CD4-positive, alpha-beta T cell treated with Interferon gamma for 1 hour (primary cell): Measurements from ENCODE around the gene HLTF.
"Not testable (repeated sequence)": the region's sequence is repeated elsewhere in the genome, so short reads cannot be mapped to it uniquely, and the experiment has no call there.

Experiments
- DNase-seq: peaks from one replicate; pipeline ENCODE4 v3.0.0-alpha.2; 2020

Gene HLTF

GRCh38 chr3:149015393-149015792 is 70.9 kb downstream of the HLTF start:
- no peak for DNase-seq

GRCh38 chr3:149013726-149014125 is 72.6 kb downstream of the HLTF start:
- DNase-seq: no peak

DNA sequence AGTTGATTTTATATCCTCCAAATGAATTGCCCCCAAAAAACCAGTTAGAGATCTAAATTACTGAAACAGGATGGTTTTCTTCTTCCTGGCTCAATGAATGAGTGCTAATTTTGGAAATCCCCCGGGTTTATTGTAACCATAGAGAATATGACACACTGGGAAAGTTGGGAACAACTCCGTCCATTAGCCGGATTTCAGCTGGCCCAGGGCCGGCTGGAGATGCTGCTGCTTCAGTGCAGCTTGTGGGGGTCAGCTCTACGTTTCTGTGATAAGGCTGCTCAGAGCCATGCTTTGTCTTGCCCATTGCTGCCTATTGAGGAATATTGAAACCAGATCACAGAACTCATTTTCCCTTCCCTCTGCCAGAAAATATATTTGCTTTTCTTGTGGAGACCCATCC is 74.7 kb downstream of the HLTF start:
- no peak for DNase-seq

- DNase-seq: no peak
Measured at GRCh38 chr3:149010966-149011365, 75.4 kb downstream of the HLTF start.

DNA sequence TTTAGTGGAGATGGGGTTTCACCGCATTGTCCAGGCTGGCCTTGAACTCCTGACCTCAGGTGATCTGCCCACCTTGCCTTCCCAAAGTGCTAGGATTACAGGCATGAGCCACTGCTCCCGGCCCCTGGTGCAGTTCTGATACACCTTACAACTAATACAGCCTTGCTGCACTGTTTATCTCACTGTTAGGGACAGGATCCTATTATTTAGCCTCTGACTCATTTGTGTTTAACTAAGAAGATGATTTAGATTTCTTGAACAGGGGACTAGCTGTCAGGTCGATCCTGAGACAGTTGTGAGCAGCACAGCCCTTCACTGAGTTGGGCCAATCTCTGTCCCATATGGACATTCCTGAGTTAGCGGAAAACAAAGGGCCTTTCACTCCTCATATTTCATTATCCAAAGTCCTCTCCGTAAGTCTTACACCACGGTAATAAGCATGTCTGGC is 75.8 kb downstream of the HLTF start:
- no peak for DNase-seq

DNA sequence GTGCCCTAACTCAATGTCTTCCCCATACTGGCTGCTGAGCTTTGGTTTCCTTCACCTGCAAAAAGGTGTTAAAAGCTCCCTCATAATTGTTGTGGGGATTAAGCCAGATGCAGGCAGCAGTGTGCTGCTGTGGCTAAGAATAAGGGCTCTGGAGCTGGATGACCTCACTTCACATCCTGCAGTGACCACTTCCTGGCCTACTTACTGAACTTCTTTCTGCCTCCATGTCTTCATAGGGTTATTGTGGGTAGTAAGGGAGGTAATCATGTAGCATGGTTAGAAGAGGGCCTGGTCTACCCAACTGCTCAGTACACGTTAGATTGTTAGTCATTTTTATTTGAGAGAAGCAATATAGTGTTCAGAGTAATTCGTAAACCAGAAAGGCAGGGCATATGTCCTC is 76.6 kb downstream of the HLTF start:
- DNase-seq: peak; percentile 47

DNA sequence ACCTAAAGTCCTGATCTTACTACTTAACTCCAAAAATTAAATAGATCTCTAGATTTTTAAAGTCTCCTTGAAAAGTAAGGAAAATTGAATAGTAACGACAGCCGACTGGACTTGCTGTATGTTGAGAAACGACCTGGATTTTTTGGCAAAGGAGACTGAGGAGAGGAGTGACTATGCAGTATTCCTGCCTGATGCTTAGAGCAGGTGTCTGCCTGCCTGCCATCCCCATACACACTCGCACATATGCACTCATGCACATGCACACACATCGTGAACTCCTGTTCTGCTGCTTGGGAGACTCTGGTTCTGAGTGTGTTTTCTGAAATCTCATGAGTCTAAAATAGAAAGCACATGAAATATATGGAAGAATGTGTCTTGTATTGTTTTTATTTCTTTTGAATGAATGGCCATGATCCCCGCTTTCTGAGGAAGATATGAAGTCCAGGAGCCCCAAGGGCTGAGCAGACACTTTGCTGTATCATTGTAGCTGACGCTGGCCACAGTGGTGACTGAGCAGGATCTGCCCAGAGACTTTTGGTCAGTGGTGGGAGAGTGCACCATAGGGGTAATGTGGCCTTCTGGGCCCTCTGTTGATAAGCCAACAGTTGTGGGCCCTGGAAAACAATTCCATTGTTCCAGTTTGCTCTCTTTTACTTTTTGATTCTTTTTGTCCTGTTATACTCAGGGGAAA is 78.6 kb downstream of the HLTF start:
- no peak for DNase-seq

GRCh38 chr3:149005416-149005815 is 80.9 kb downstream of the HLTF start:
- DNase-seq: no peak

GRCh38 chr3:149004622-149005021 is 81.7 kb downstream of the HLTF start:
- DNase-seq: no peak

- DNase-seq: peak; percentile 3
Measured at GRCh38 chr3:149003653-149004305, 82.6 kb downstream of the HLTF start.

GRCh38 chr3:149001727-149002126 is 84.6 kb downstream of the HLTF start:
- DNase-seq: no peak

GRCh38 chr3:149000206-149000745 is 86.1 kb downstream of the HLTF start:
- DNase-seq: no peak

DNA sequence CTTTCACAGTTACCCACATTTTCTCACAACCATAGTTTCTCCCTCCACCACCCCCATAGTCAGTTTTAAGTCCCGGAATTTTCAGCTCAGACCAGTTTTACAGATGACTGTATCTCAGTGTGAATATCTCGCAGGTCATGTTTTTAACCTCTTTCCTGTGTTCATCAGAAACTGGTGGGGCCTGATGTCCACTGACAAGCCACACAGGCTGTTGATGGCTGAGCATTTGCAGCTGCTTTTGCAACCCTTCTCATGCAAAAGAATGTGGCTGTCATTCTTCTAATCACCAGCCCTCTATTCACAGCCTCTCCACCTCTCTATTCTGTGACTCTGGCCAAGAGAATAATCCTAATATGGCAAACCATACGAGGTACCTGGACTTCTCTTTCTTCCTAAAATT is 86.5 kb downstream of the HLTF start:
- DNase-seq: no peak

DNA sequence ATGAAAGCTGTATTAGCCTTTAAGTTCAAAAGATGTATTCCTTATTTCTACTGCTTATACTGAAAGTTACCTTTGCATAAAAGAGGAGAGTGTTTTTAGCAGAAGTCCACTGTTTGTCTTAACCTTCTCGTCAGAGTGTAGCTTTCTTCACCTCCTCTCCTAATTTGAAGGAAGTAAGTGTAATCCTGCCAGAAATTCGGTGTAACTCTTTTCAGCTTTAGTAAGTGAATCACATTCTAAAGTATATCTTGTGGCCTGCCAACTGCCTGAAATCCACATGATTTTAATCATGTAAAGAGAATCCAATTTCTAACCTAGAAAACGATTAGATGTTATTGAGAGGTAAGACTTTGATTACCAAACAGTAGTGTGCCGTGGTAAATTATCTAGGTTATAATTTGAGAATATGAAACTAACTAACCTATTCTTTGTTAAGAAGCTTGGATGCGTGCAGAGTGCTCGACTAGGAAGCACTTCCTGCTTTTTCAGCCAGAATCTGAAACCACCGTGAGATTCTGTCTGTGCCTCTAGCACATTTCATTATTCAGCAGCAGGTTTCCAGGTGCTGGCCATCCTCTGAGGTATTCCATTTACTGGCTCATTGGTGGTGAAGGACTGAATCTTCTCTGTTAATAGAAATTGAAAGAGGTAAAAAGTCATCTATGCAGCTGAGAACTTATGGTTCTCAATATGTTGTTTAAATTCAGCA is 87.5 kb downstream of the HLTF start:
- DNase-seq: no peak

GRCh38 chr3:148998297-148998696 is 88.0 kb downstream of the HLTF start:
- no peak for DNase-seq

GRCh38 chr3:148997623-148998022 is 88.7 kb downstream of the HLTF start:
- DNase-seq: no peak

- no peak for DNase-seq
Measured at GRCh38 chr3:148992635-148993255, 93.6 kb downstream of the HLTF start.

- DNase-seq: peak; percentile 9
Measured at GRCh38 chr3:148992027-148992634, 94.2 kb downstream of the HLTF start.

DNA sequence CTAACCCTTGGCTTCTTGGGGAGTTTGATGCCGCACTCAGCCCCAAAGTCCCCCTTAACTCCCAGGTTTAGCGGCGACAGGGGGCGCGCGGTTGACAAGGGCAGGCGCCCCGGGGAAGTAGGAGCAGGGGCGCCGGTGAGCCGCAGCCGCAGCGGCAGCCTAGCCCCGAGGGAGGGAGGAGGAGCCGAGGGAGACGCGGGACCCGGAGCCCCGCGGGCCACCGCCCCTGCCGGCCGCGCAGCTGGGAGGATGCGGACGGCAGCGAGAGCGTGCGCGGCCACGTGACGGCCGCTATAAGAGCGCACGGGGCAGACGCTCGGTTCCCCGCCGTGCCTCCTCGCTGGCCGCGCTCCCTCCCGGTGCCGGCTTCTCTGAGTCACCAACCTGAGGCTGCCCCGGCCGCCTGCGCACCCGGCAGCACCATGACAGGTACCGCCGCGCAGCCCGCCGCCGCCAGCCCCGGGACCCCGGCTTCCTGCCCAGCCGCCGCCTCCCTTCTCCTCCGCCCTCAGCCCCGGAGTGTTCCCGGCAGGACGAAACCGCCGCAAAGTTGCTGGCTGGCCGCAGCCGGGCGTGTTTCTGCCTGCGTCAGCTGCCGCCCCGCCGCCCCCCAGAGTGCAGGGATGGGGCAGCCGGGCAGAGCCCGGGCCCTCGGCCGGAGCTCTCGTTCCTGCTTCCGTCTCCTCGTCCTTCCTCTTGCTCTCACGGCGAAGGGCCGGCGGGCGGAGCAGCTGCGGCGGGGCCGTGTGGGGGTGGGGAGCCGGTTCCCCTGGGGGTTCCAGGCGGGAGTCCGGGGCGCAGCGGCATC is 94.9 kb downstream of the HLTF start, which contains the start of gene GYG1:
Gene GYG1, plus strand, starts transcription at position 322 of the 808 bp plus-strand sequence. Its CDS starts 101 bp downstream, at position 423.
- DNase-seq: peak; percentile 83

- DNase-seq: no peak
Measured at GRCh38 chr3:148990236-148990635, 96.1 kb downstream of the HLTF start.

DNA sequence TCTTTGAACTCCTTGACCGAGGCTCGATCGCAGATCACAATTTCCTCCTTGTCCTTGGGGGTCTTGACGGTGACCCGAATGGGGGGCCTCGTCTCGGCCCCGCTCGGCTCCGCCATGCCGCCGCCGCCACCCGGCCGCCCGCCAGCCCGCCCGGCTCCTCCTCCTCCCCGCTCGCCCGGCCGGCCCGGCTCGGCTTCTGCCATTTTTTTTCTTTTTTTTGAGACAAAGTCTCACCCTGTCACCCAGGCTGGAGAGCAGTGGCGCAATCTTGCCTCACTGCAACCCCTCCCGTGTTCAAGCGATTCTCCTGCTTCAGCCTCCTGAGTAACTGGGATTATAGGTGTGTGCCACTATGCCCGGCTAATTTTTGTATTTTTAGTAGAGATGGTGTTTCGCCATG is 98.8 kb downstream of the HLTF start:
- DNase-seq: not testable (repeated sequence)

DNA sequence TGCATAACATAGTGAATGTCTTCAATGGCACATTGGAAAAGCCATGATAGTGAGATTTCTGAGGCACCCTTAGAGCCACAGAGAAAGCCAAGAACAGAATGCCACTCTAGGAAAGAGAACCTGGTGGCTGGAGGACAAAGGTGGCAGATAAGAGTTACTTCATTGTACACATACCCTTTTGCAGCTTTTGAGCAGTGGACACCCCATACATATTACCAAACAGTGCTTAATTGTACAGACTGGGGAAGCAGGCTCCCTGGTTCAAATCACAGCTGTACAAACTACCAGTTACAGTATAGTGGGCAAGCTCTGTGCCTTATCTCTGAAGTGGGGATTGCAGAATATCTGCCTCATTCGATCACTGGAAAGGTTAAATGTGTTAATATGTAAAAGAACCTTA is 105.1 kb downstream of the HLTF start:
- DNase-seq: no peak
